Measurements from ENCODE around the gene LAMB2.

- TF ChIP-seq CTCF (conservative IDR thresholded peaks at IDR 0.05; ENCODE audit: low read length) (no peak), EZH2phosphoT487 (IDR thresholded peaks at IDR 0.05; ENCODE audit: borderline replicate concordance, low read depth, low read length) (no peak)
These were observed 32.7 kb downstream of the LAMB2 start for GRCh38 chr3:49100046-49100615.

Data from OCI-LY7 (cell line).